PC-9 (cell line): ENCODE data around the gene DLGAP3. TPM values are rescaled to one million over a fixed set of nuclear protein-coding genes. Genes with fewer than 3 reads are reported as not detected.

Experiments used
- BruUV-seq: library from RNA; stranded (reverse); fragments of 400-500 nt; replicated peaks from 2 replicates; lab custom pipeline; 2021; lab: Mats Ljungman, UMichigan
- CTCF ChIA-PET: fragments of 300-600 bp; sonication (Branson Sonifier 250); formaldehyde crosslinking; loops from one replicate; lab custom pipeline; 2022; ENCODE audit warnings: antibody characterized with exemption; lab: Charles Lee
- POLR2A ChIA-PET: fragments of 300-600 bp; sonication (Branson Sonifier 250); formaldehyde crosslinking; loops from one replicate; lab custom pipeline; 2022; ENCODE audit warnings: antibody characterized with exemption; ENCODE audit not compliant: unreplicated experiment; lab: Charles Lee
- DNase-seq, 2 experiments: peaks; one replicate each; pipeline versions ENCODE4 v3.0.0 to v3.0.0-alpha.2; 2015 to 2022; ENCODE audit warnings: mixed read lengths in 1 of 2
- H2AFZ ChIP-seq: fragments of 200-600 bp; sonication (generic); 2 replicates; pipeline ENCODE4 v1.8.1; 2017; ENCODE audit warnings: antibody characterized with exemption
- H3F3A ChIP-seq: fragments of 200-600 bp; sonication (generic); 2 replicates; pipeline ENCODE4 v1.8.1; 2017; ENCODE audit warnings: antibody characterized with exemption, mild to moderate bottlenecking, low read depth; ENCODE audit not compliant: insufficient read depth
- H3K27ac ChIP-seq: fragments of 200-600 bp; sonication (generic); 2 replicates; pipeline ENCODE4 v1.6.1; 2016; ENCODE audit warnings: mixed run types
- H3K27me3 ChIP-seq: fragments of 200-600 bp; sonication (generic); 2 replicates; pipeline ENCODE4 v1.6.1; 2016; ENCODE audit warnings: low read depth, mixed run types; ENCODE audit not compliant: insufficient read depth
- H3K36me3 ChIP-seq: fragments of 200-600 bp; sonication (generic); 2 replicates; pipeline ENCODE4 v1.6.1; 2016; ENCODE audit warnings: low read depth, mixed run types
- H3K4me1 ChIP-seq: fragments of 200-600 bp; sonication (generic); replicated peaks from 2 replicates; pipeline ENCODE4 v1.6.1; 2016; ENCODE audit warnings: mixed run types; ENCODE audit not compliant: insufficient read depth
- H3K4me2 ChIP-seq: fragments of 200-600 bp; sonication (generic); 2 replicates; pipeline ENCODE4 v1.6.1; 2017; ENCODE audit warnings: mixed run types
- H3K4me3 ChIP-seq: fragments of 200-600 bp; sonication (generic); 2 replicates; pipeline ENCODE4 v1.6.1; 2016; ENCODE audit warnings: mixed run types
- H3K79me2 ChIP-seq: fragments of 200-600 bp; sonication (generic); 2 replicates; pipeline ENCODE4 v1.6.1; 2017; ENCODE audit warnings: low read depth, mixed run types
- H3K9me2 ChIP-seq: fragments of 200-600 bp; sonication (generic); 2 replicates; pipeline ENCODE4 v1.8.1; 2017; ENCODE audit warnings: mild to moderate bottlenecking; ENCODE audit not compliant: insufficient read depth
- H3K9me3 ChIP-seq: fragments of 200-600 bp; sonication (generic); 2 replicates; pipeline ENCODE4 v1.8.1; 2016; ENCODE audit warnings: low read depth; ENCODE audit not compliant: insufficient read depth
- H4K20me1 ChIP-seq: fragments of 200-600 bp; sonication (generic); 2 replicates; pipeline ENCODE4 v1.8.1; 2017; ENCODE audit not compliant: insufficient read depth
- CTCF ChIP-seq: fragments of 200-600 bp; sonication (generic); conservative IDR thresholded peaks from 2 replicates; pipeline ENCODE4 v1.6.1; 2017; ENCODE audit warnings: mixed run types, antibody characterized with exemption, mild to moderate bottlenecking, moderate library complexity
- EZH2 ChIP-seq: fragments of 200-600 bp; sonication (generic); IDR thresholded peaks from 2 replicates; pipeline ENCODE4 v1.8.0; 2017; ENCODE audit warnings: antibody characterized with exemption, low read depth
- intact Hi-C: fragments of 100-400 bp; cut with micrococcal nuclease; formaldehyde crosslinking; loops from one replicate; pipeline ENCODE4 v1.10.0; 2022; ENCODE audit not compliant: unreplicated experiment
- total RNA-seq: library from RNA; stranded (reverse); gene quantifications from 2 replicates; pipeline ENCODE4 v1.2.3, GENCODE V29; 2021

Gene DLGAP3
- total RNA-seq, 1 experiment from 2014 or later: not detected

- no peak for TF ChIP-seq CTCF
- no peak for TF ChIP-seq EZH2
- Histone ChIP-seq H3K4me3 (no peak overlapping the region), H2AFZ (no peak overlapping the region), H3K36me3 (no peaks in the 10 kb centered on the region), H3K27me3 (peaks cover 75% of the 10 kb centered on the region), H3K27ac (no peak overlapping the region), H3K9me3 (no peaks in the 10 kb centered on the region), H3K79me2 (no peaks in the 10 kb centered on the region), H3K4me1 (no peaks in the 10 kb centered on the region), H3K9me2 (no peaks in the 10 kb centered on the region), H3K4me2 (no peak overlapping the region), H4K20me1 (no peaks in the 10 kb centered on the region), H3F3A (no peaks in the 10 kb centered on the region)
- intact Hi-C loops: no loop called here
- ChIA-PET POLR2A (no interaction called here), CTCF (no interaction called here)
- DNase-seq: no peak
- no TSS peak for BruUV-seq
Measured at GRCh38 chr1:34870395-34870794, 59.1 kb downstream of the DLGAP3 start.

- Histone ChIP-seq H3K79me2 (no peaks in the 10 kb centered on the region), H3K4me1 (no peaks in the 10 kb centered on the region), H3K9me3 (no peaks in the 10 kb centered on the region), H4K20me1 (no peaks in the 10 kb centered on the region), H3F3A (no peaks in the 10 kb centered on the region), H3K4me2 (no peak overlapping the region), H3K9me2 (no peaks in the 10 kb centered on the region), H3K27me3 (peaks cover 69% of the 10 kb centered on the region), H2AFZ (no peak overlapping the region), H3K4me3 (no peak overlapping the region), H3K27ac (no peak overlapping the region), H3K36me3 (no peaks in the 10 kb centered on the region)
- intact Hi-C loops: loop anchor here (5.0 kb wide), 1 partner anchor 82 kb away; no protein-coding TSS in a partner anchor
- BruUV-seq: no TSS peak
- CTCF ChIA-PET: no interaction called here
- no peak for DNase-seq
- TF ChIP-seq CTCF (no peak), EZH2 (no peak)
- POLR2A ChIA-PET: no interaction called here
Measured at GRCh38 chr1:34869760-34870159, 59.7 kb downstream of the DLGAP3 start.

GRCh38 chr1:34868230-34869049, 61.0 kb downstream of the DLGAP3 start:
- peaks cover 55% of the 10 kb centered on the region for H3K27me3 ChIP-seq
- H3K4me2 ChIP-seq: no peak overlapping the region
- TF ChIP-seq CTCF (no peak), EZH2 (no peak)
- no peaks in the 10 kb centered on the region for H3K4me1 ChIP-seq
- BruUV-seq: no TSS peak
- H3K79me2 ChIP-seq: no peaks in the 10 kb centered on the region
- no peak overlapping the region for H3K4me3 ChIP-seq
- ChIA-PET CTCF (no interaction called here), POLR2A (no interaction called here)
- intact Hi-C loops: loop anchor here (5.0 kb wide), 1 partner anchor 81 kb away; no protein-coding TSS in a partner anchor
- no peak overlapping the region for H3K27ac ChIP-seq
- no peaks in the 10 kb centered on the region for H3K9me2 ChIP-seq
- no peak for DNase-seq
- no peaks in the 10 kb centered on the region for H3K9me3 ChIP-seq
- no peaks in the 10 kb centered on the region for H3K36me3 ChIP-seq
- no peaks in the 10 kb centered on the region for H4K20me1 ChIP-seq
- no peak overlapping the region for H2AFZ ChIP-seq
- no peaks in the 10 kb centered on the region for H3F3A ChIP-seq
